HG03039 (cell line): Measurements from ENCODE around the gene CYGB.
"Not testable (repeated sequence)": the region's sequence is repeated elsewhere in the genome, so short reads cannot be mapped to it uniquely, and the experiment has no call there.

Experiments used
- ATAC-seq: cut with Tn5 transposase; IDR thresholded peaks from one replicate; pipeline ENCODE4 v1.9.1; 2021; ENCODE audit warnings: mild to moderate bottlenecking, moderate library complexity; ENCODE audit not compliant: unreplicated experiment

CYGB gene

GRCh38 chr17:76567634-76568432, 30.3 kb upstream of the CYGB start:
- no peak for ATAC-seq

- ATAC-seq = no peak
Measured at GRCh38 chr17:76566988-76567431, 29.5 kb upstream of the CYGB start.

- ATAC-seq = no peak
Measured at GRCh38 chr17:76566613-76566943, 29.1 kb upstream of the CYGB start.

GRCh38 chr17:76565728-76566612, 28.5 kb upstream of the CYGB start:
- no peak for ATAC-seq

- not testable (repeated sequence) for ATAC-seq
Measured at GRCh38 chr17:76564991-76565727, 27.6 kb upstream of the CYGB start.

GRCh38 chr17:76563359-76563758, 25.9 kb upstream of the CYGB start:
- ATAC-seq = not testable (repeated sequence)

- no peak for ATAC-seq
Measured at GRCh38 chr17:76562734-76563148, 25.2 kb upstream of the CYGB start.

- no peak for ATAC-seq
Measured at GRCh38 chr17:76561799-76562268, 24.3 kb upstream of the CYGB start.

GRCh38 chr17:76561332-76561731, 23.8 kb upstream of the CYGB start:
- no peak for ATAC-seq

- no peak for ATAC-seq
Measured at GRCh38 chr17:76560877-76561221, 23.3 kb upstream of the CYGB start.

GRCh38 chr17:76560036-76560876, 22.7 kb upstream of the CYGB start:
- ATAC-seq = no peak

GRCh38 chr17:76559460-76559859, 22.0 kb upstream of the CYGB start:
- not testable (repeated sequence) for ATAC-seq

GRCh38 chr17:76558198-76559095, 20.9 kb upstream of the CYGB start:
- ATAC-seq = no peak

GRCh38 chr17:76557368-76558197, 20.1 kb upstream of the CYGB start:
- ATAC-seq = peak; percentile 75

GRCh38 chr17:76556765-76557367, 19.4 kb upstream of the CYGB start:
- ATAC-seq = no peak

GRCh38 chr17:76554131-76554530, 16.6 kb upstream of the CYGB start:
- ATAC-seq = no peak

- ATAC-seq = no peak
Measured at GRCh38 chr17:76553178-76553908, 15.8 kb upstream of the CYGB start.
